ENCODE results near the gene CNTNAP2. TPM values are rescaled to one million over a fixed set of nuclear protein-coding genes. Genes with fewer than 3 reads are reported as not detected.
A peak's percentile ranks its signal among the peaks of the same experiment; 100 is the strongest.

The CNTNAP2 gene
- total and polyA plus RNA-seq, 2 of the 13 experiments (the other 11 are each of a cell fraction or from before 2014, with no cell fraction given), result 0.40 to 0.42 TPM

- TF ChIP-seq THAP11 (CRISPR knock-in tag; IDR thresholded peaks at IDR 0.05) (no peak), SRSF9 (IDR thresholded peaks at IDR 0.05; ENCODE audit: borderline replicate concordance, insufficient read depth, low read depth, low read length, poor library complexity, severe bottlenecking) (no peak), TBX3 (IDR thresholded peaks at IDR 0.05; ENCODE audit: borderline replicate concordance) (no peak), ZNF577 (CRISPR knock-in tag; IDR thresholded peaks at IDR 0.05; ENCODE audit: borderline replicate concordance, low read depth) (no peak), ZFP36L1 (CRISPR knock-in tag; IDR thresholded peaks at IDR 0.05) (no peak), ZNF253 (CRISPR knock-in tag; IDR thresholded peaks at IDR 0.05; ENCODE audit: borderline replicate concordance) (no peak), NR3C1 (CRISPR knock-in tag; IDR thresholded peaks at IDR 0.05) (no peak), ZSCAN12 (CRISPR knock-in tag; IDR thresholded peaks at IDR 0.05) (no peak)
Observed at GRCh38 chr7:147670759-147671158, 1554.2 kb downstream of the CNTNAP2 start (continued).

GRCh38 chr7:147674705-147675104, 1558.1 kb downstream of the CNTNAP2 start:
- peaks cover 19% of the 10 kb centered on the region; the same call in 1 of the 2 replicates for H3K9me3 ChIP-seq (ENCODE audit: low read length)
- intact Hi-C loops (cut with micrococcal nuclease; ENCODE audit: unreplicated experiment), result no loop called here
- in situ Hi-C loops (cut with HindIII; ENCODE audit: extremely low pct_ligation_motif_present, low pct_unique_long_range_greater_than_20kb), result no loop called here
- no peak overlapping the region for H3K27ac ChIP-seq (ENCODE audit: extremely low read length, insufficient read depth, low read length)
- no peaks in the 10 kb centered on the region for H3K36me3 ChIP-seq (replicated peaks in 1 of 2; ENCODE audit: control insufficient read depth in 1 of 2, insufficient read depth in 2 of 2, low read length in 2 of 2)
- no peaks in the 10 kb centered on the region for H4K20me1 ChIP-seq (ENCODE audit: insufficient read depth, low read length)
- DNase-seq (ENCODE audit: low spot score) (no peak), ATAC-seq (no peak), FAIRE-seq (no peak)
- no peak overlapping the region for H3K4me2 ChIP-seq (ENCODE audit: low read depth, low read length)
- BruUV-seq (replicated peaks), result no TSS peak
- no peaks in the 10 kb centered on the region for H3K79me2 ChIP-seq (ENCODE audit: insufficient read depth, low read length)
- H3K9ac ChIP-seq (ENCODE audit: insufficient read depth, low read depth, low read length), result no peak overlapping the region
- H3K4me1 ChIP-seq (ENCODE audit: insufficient read depth, low read length), result no peaks in the 10 kb centered on the region
- POLR2A ChIA-PET, result no interaction called here
- H3K4me3 ChIP-seq (replicated peaks in 1 of 3; ENCODE audit: insufficient read depth in 1 of 3, low read depth in 2 of 3, low read length in 3 of 3), result no peak overlapping the region
- CTCF ChIA-PET (ENCODE audit: low intra/inter-chr PET ratio, low total read pairs), result no interaction called here
- TF ChIP-seq GATA4 (IDR thresholded peaks at IDR 0.05; ENCODE audit: borderline replicate concordance, low read depth), result no peak
- TF ChIP-seq MAFK (conservative IDR thresholded peaks at IDR 0.05 in 1 of 2, IDR thresholded peaks at IDR 0.05 in 1 of 2; ENCODE audit: low read length in 2 of 2), result peak; percentile 79 to 93
- no peak for TF ChIP-seq CBX1 (IDR thresholded peaks at IDR 0.05; ENCODE audit: low read depth)
- no peak for TF ChIP-seq ZNF331 (CRISPR knock-in tag; IDR thresholded peaks at IDR 0.05)
- no peak for TF ChIP-seq SAP130 (CRISPR knock-in tag; IDR thresholded peaks at IDR 0.05; ENCODE audit: low read depth)
- no peak for TF ChIP-seq ZNF451 (CRISPR knock-in tag; IDR thresholded peaks at IDR 0.05)
- no peak for TF ChIP-seq ZNF768 (CRISPR knock-in tag; IDR thresholded peaks at IDR 0.05)
- no peak for TF ChIP-seq ZNF335 (CRISPR knock-in tag; IDR thresholded peaks at IDR 0.05)
- no peak for TF ChIP-seq HMG20B (CRISPR knock-in tag; conservative IDR thresholded peaks at IDR 0.05)
- peak; percentile 88 for TF ChIP-seq MAFF (IDR thresholded peaks at IDR 0.05; ENCODE audit: low read depth, low read length)
- H2AFZ ChIP-seq (ENCODE audit: low read length), result no peak overlapping the region
- H3K27me3 ChIP-seq (ENCODE audit: control insufficient read depth in 1 of 2, insufficient read depth in 2 of 2, low read length in 2 of 2), result no peaks in the 10 kb centered on the region
